ENCODE measurements around the gene DAG1.

DAG1 gene

GRCh38 chr3:49554633-49555265 lies 84.7 kb downstream of the DAG1 start:
- no peak for DNase-seq (ENCODE audit: low read depth)

GRCh38 chr3:49556500-49557275 lies 86.6 kb downstream of the DAG1 start:
- DNase-seq (ENCODE audit: low read depth), result no peak

- DNase-seq (ENCODE audit: low read depth), result no peak
Observed at GRCh38 chr3:49563040-49563578, 93.0 kb downstream of the DAG1 start.

GRCh38 chr3:49563766-49564165 lies 93.7 kb downstream of the DAG1 start:
- no peak for DNase-seq (ENCODE audit: low read depth)

- DNase-seq (ENCODE audit: low read depth), result no peak
Observed at GRCh38 chr3:49566312-49566711, 96.2 kb downstream of the DAG1 start.

GRCh38 chr3:49567406-49567805 lies 97.3 kb downstream of the DAG1 start:
- DNase-seq (ENCODE audit: low read depth), result no peak

GRCh38 chr3:49568965-49569364 lies 98.9 kb downstream of the DAG1 start:
- DNase-seq (ENCODE audit: low read depth), result no peak

GRCh38 chr3:49570028-49570654 lies 100.1 kb downstream of the DAG1 start:
- DNase-seq (ENCODE audit: low read depth), result no peak

GRCh38 chr3:49582177-49582576 lies 112.1 kb downstream of the DAG1 start:
- DNase-seq (ENCODE audit: low read depth), result no peak
